Measurements from ENCODE around the gene BEST3.
"Not testable (repeated sequence)": the region's sequence is repeated elsewhere in the genome, so short reads cannot be mapped to it uniquely, and the experiment has no call there.

Gene BEST3

GRCh38 chr12:69648476-69648875, 50.6 kb downstream of the BEST3 start:
- peak; percentile 94 for DNase-seq (ENCODE audit: low read depth)

GRCh38 chr12:69647178-69647577, 51.9 kb downstream of the BEST3 start:
- DNase-seq (ENCODE audit: low read depth) = no peak

- DNase-seq (ENCODE audit: low read depth) = no peak
Observed at GRCh38 chr12:69645031-69645430, 54.1 kb downstream of the BEST3 start.

DNA sequence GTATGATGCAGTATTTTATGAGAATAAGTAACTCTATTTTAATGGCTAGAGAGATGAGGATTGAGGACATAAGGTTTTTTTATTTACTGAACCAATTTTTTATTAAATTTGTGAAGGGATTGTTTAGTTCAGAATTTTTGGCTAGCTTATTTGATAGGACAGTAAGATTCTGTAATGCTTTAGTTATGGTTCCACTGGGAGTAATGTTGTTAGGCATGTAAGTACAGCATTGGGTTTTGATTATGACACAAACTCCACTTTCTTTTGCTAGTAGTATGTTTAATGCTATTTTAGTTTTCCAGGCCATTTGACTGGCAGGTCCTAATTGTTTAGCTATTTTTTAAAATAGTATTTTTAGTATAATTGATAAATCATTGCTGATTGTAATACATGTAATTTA, 54.6 kb downstream of the BEST3 start:
- DNase-seq (ENCODE audit: low read depth) = no peak

GRCh38 chr12:69642531-69642930, 56.6 kb downstream of the BEST3 start:
- no peak for DNase-seq (ENCODE audit: low read depth)

DNA sequence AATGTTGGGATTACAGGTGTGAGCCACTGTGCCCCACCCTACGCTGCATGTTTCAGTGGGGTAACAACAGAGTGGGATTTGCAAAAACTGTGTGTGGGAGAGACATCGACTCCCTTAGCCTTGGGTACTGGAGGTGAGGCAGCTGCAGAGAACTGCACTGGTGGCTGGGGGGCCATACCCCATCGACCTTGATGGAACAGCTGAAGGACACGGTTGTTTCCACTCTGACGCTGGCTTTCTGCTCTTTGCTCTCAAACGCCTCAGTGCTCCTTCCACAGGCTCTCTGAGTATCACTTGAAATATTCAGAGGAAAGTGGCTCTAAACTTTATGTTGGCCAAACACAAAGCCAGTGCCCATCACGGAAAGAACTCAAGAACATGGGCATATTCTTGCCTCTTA, 57.6 kb downstream of the BEST3 start:
- no peak for DNase-seq (ENCODE audit: low read depth)

GRCh38 chr12:69639400-69640016, 59.6 kb downstream of the BEST3 start:
- peak; percentile 76 for DNase-seq (ENCODE audit: low read depth)

GRCh38 chr12:69633061-69633460, 66.0 kb downstream of the BEST3 start:
- no peak for DNase-seq (ENCODE audit: low read depth)

- peak; percentile 16 for DNase-seq (ENCODE audit: low read depth)
Observed at GRCh38 chr12:69630191-69630590, 68.9 kb downstream of the BEST3 start.

- DNase-seq (ENCODE audit: low read depth) = no peak
Observed at GRCh38 chr12:69627501-69627900, 71.6 kb downstream of the BEST3 start.

- no peak for DNase-seq (ENCODE audit: low read depth)
Observed at GRCh38 chr12:69623970-69624369, 75.1 kb downstream of the BEST3 start.

DNA sequence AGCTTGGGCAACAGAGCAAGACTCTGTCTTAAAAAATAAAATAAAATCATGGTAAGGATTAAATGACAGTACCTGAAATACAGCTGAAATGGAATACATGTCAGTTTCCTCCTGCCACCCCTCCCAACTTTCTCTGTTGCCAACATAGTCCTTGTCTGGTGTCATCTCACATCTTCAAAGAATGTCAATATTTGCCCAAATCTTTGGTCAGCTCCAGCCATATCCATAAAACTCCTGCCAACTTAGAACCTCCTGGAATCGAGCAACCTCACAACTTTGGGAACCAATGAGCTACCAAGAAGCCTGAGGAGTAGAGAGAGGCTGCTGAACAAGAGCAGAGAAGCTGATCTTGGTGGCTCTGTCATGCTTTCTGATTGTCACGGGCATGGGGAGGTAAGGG, 77.6 kb downstream of the BEST3 start:
- no peak for DNase-seq (ENCODE audit: low read depth)

- no peak for DNase-seq (ENCODE audit: low read depth)
Observed at GRCh38 chr12:69620921-69621320, 78.2 kb downstream of the BEST3 start.

DNA sequence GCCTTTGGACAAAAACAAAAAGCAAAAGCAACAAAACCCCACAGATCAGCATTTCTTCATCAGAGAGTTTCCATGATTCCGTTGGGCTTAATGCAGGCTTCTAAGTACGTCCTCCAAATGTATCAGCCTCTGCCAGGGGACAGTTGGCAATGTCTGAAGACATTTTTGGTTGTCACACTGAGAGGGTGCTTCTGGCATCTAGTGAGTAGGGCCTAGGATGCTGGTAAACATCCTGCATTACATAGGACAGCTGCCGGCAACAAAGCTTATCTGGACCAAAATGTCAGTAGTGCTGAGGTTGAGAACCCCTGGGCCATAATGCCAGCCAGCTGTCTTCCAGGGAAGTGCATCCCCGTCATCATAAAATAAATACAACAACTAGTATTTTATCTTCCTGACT, 79.0 kb downstream of the BEST3 start:
- no peak for DNase-seq (ENCODE audit: low read depth)

DNA sequence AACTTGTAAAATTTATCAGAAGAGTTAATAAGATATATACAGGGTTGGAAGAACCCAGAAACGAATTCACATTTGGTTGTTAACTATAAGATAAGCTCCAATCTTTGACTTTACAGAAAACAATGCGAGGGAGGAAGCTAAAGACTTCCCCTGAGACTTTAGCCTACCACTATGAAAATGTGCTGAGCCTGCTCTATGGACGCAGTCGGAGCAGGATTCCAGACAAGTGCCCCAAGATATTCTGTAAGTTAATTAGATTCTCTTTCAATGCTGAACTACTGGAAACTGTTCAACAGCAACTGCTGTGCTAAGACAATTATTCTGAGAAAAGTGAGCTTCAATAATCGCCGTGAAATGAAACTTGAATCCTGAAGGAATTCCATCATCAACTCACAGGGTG, 80.1 kb downstream of the BEST3 start:
- no peak for DNase-seq (ENCODE audit: low read depth)

DNA sequence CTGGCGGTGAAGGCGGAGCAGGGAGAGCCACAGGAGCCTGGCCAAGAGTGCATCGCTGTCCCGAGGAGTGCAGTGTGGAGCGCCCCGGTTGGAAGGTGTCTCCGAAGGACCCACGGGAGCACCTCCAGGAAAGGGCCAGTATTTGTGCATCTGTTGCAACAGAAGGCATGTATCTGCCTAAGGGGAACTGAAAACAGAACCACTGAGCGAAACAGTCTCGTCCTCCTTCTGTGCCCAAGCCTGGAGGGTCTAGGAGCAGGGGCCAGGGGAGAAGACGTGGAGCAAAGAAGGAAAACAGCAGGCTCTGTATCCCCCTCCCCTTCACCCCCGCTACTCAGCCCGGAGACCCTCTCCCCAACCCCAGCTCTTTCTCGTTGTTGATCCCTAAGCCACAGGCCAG, 83.1 kb downstream of the BEST3 start:
- no peak for DNase-seq (ENCODE audit: low read depth)

GRCh38 chr12:69613351-69613750, 85.8 kb downstream of the BEST3 start:
- no peak for DNase-seq (ENCODE audit: low read depth)

DNA sequence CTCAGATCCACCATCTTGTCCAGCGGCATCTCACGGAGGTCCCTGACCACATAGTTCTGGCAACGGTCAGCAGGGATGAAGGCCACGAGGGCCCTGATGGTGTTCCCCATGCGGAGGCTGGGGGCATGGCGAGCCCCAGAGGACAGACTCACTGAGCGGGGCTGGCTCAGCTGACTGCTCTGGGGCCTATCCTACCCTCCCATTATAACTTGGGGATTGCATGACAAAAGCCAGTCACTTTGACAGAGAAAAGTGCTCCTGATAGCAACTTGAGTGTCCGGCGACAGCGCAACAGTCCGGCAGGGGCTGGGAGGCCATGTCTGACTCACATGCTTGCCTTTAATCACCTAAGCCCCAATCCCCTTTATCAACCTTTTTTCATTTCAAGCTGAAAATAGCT, 88.4 kb downstream of the BEST3 start, which contains the start of gene LRRC10:
TSS of gene LRRC10 (minus strand) at position 179 of the 400 bp plus-strand sequence. CDS start at position 110, 69 bp downstream.
- no peak for DNase-seq (ENCODE audit: low read depth)

DNA sequence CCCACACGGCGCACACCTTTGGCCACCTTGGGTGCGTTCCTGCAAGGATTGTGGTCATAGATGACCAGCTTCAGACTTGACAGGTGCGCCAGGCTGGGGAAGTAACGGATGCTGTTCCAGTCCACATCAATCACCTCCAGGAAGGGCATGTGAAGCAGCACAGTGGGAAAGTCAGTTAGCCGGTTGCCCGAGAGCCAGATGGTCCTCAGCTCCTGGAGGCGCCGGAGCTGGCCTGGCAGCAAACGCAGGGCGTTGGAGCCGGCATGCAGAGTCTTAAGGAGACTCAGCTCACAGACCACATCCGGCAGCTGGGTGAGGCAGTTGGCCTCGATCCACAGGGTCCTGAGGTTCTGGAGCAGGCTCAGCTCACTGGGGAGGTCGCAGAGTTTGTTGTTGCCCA, 89.0 kb downstream of the BEST3 start:
- no peak for DNase-seq (ENCODE audit: low read depth)

DNA sequence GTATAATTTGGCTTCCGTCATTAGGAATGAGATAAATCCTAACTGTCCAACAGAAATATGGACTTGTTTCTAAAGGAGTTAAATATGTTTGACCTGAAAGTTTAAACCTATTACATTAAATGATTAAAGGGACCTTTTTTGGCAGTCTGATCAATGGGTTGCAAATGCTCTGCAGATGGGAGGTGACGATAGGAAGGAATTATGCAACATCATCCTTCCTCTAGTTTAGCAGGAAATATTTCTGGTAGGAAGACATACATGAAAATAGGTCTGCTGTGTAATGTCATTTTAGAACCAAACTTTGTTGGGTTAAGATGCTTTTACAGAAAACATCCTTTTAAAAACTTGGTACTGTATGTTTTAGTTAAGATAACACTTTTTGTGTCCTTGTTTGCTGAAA, 91.0 kb downstream of the BEST3 start:
- DNase-seq (ENCODE audit: low read depth) = no peak

DNA sequence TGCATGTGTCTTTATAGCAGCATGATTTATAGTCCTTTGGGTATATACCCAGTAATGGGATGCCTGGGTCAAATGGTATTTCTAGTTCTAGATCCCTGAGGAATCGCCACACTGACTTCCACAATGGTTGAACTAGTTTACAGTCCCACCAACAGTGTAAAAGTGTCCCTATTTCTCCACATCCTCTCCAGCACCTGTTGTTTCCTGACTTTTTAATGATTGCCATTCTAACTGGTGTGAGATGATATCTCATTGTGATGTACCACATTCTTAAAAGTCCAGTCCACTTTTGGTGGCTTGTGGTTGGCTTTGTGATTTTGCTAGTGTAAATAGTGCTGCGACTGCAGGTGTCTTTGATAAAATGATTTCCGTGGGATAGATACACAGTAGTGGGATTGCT, 94.8 kb downstream of the BEST3 start:
- DNase-seq (ENCODE audit: low read depth) = not testable (repeated sequence)
